GM10266 (cell line): ENCODE results near the gene ELP5.

ENCODE experiments used
- DNase-seq: peaks from one replicate; pipeline ENCODE4 v3.0.0; 2012; ENCODE audit errors: extremely low spot score
- TF ChIP-seq, protein P1 (sequence below): IDR thresholded peaks from 2 replicates; pipeline ENCODE4 v1.5.1; 2012; ENCODE audit warnings: mild to moderate bottlenecking, low read depth; ENCODE audit not compliant: control insufficient read depth, insufficient read depth; ENCODE audit errors: missing control alignments

The ELP5 gene

DNA sequence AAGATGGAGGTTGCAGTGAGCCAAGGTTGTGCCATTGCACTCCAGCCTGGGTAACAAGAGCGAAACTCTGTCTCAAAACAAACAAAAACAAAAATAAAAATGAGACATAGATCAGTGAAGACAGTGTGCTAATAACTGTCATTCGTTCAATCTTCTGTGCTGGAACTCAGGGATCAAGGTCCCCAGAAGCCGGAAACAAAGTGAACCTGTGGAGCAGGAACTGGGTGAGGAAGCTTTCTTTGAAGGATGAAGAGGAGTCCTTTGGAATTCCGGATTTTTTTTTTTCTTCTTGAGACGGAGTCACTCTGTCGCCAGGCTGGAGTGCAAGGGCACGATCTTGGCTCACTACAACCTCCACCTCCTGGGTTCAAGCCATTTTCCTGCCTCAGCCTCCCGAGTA lies 27.4 kb downstream of the ELP5 start:
- no peak for DNase-seq
- TF ChIP-seq, protein P1, sequence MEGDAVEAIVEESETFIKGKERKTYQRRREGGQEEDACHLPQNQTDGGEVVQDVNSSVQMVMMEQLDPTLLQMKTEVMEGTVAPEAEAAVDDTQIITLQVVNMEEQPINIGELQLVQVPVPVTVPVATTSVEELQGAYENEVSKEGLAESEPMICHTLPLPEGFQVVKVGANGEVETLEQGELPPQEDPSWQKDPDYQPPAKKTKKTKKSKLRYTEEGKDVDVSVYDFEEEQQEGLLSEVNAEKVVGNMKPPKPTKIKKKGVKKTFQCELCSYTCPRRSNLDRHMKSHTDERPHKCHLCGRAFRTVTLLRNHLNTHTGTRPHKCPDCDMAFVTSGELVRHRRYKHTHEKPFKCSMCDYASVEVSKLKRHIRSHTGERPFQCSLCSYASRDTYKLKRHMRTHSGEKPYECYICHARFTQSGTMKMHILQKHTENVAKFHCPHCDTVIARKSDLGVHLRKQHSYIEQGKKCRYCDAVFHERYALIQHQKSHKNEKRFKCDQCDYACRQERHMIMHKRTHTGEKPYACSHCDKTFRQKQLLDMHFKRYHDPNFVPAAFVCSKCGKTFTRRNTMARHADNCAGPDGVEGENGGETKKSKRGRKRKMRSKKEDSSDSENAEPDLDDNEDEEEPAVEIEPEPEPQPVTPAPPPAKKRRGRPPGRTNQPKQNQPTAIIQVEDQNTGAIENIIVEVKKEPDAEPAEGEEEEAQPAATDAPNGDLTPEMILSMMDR, result no peak

DNA sequence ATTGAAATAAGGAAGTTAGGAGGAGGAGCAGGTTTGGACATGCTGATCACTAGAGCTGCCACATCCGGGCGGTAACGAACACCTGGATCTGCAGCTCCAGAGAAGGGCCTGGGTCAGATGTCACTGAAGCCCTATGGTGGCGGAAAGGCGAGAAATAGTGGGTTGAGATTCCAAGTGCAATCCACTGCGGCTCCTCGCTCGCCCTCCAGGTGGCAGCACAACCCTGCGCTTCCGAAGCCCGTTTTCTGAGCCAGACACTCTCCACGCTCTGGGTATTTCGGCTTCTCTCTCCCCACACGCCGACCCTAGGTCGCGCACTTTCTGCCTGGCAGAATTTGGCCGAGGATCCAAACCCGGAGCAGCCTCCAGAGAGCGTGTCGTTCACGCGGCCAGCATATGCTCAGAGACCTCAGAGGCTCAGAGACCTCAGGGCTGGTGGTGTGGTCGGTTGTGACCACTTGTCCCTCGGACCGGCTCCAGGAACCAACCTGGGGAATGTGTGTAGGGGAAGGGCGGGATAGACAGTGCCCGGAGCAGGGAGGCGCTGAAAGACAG lies 28.6 kb downstream of the ELP5 start:
- peak; percentile 85 for DNase-seq

GRCh38 chr17:7281074-7281952 lies 29.3 kb downstream of the ELP5 start, which contains the start of gene SLC2A4:
Gene SLC2A4 (plus strand): TSS chr17:7281718. CDS start chr17:7281935, 217 bp downstream.
- TF ChIP-seq, protein P1, result no peak
- DNase-seq, result peak; percentile 97

More for the DNA sequence above, 28.6 kb downstream of the ELP5 start:
- TF ChIP-seq, protein P1, result peak; percentile 82

DNA sequence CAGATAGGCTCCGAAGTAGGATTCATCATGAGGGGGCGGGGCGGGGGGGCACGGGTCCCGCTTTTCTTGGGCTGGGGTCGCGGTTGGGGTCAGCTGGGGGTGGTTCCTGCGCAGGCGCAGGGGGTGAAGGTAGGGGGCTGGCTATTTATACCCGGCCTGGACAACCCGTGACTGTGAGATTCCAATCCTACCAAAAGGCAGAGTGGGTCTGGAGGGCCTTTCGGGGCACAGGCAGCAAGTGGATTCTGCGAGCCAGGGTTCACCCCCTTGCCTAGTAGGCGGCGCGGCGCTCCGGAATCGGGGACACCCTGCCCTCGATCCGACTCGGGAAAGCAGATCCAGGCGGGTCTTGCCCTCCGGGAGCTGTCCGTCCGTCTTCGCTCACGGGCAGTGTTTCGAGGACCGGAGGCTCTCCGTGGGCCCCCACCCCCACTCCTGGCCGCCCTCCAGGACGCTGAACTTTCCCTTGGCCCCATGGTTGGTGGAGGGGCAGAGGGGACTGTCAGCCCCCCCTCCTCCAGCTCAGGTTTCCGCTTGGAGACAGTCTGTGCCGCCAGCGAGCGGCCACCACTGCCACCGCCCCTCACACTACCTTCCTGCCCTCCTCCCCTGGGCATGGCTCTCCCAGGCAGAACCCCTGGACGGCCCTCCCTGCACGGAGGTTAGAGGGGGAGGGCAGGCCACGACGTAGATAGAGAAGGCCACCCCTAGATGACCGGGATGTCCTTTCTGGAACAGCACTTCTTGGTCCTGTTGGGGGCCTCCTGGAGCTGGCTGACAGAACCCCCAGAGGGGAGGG lies 30.1 kb downstream of the ELP5 start:
- TF ChIP-seq, protein P1, result no peak
- peak; percentile 19 for DNase-seq

DNA sequence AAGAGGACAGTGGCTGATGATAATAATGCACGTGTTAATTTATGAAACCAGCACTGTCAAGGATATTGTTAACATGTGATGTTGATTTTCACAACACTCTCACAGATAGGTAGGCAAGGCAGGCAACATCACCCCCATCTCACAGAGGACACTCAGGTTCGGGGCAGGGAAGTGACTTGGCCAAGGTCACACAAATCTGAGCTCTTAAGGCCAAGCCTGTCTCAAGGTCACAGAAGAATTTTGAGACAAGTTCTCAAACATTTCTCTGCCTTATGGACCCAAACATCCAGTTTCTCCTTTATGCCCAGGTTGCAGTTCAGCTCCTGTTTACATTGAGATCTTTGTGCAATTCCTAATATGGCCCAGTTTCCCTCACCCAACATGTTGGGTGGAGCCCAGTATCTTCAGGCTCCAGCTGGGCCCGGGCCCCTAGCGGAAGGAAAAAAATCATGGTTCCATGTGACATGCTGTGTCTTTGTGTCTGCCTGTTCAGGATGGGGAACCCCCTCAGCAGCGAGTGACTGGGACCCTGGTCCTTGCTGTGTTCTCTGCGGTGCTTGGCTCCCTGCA lies 30.8 kb downstream of the ELP5 start:
- TF ChIP-seq, protein P1, result no peak
- peak; percentile 15 for DNase-seq

GRCh38 chr17:7283471-7284216 lies 31.6 kb downstream of the ELP5 start:
- no peak for DNase-seq
- TF ChIP-seq, protein P1, result no peak
